Neural crest cell (in vitro differentiated cells): ENCODE data around the gene CACNA2D1. TPM values are rescaled to one million over a fixed set of nuclear protein-coding genes. Genes with fewer than 3 reads are reported as not detected.

Experiments used
- DNase-seq: peaks from one replicate; pipeline ENCODE4 v3.0.0; 2021; ENCODE audit warnings: low read depth, mixed read lengths, low spot score
- H3K27ac Mint-ChIP-seq: one replicate; pipeline ENCODE4 v1.8.0; 2021; ENCODE audit warnings: mild to moderate bottlenecking, mixed read lengths; ENCODE audit not compliant: unreplicated experiment
- H3K27me3 Mint-ChIP-seq: 2 replicates; pipeline ENCODE4 v1.8.0; 2021; ENCODE audit warnings: low read depth, mild to moderate bottlenecking, mixed read lengths
- H3K36me3 Mint-ChIP-seq: 2 replicates; pipeline ENCODE4 v1.8.0; 2021; ENCODE audit warnings: low read depth, mild to moderate bottlenecking, mixed read lengths
- H3K4me1 Mint-ChIP-seq: 2 replicates; pipeline ENCODE4 v1.8.0; 2021; ENCODE audit warnings: mixed read lengths
- H3K4me3 Mint-ChIP-seq: one replicate; pipeline ENCODE4 v1.8.0; 2021; ENCODE audit warnings: mild to moderate bottlenecking, mixed read lengths
- H3K9me3 Mint-ChIP-seq: 2 replicates; pipeline ENCODE4 v1.8.0; 2021; ENCODE audit warnings: mixed read lengths
- total RNA-seq: library from RNA; stranded (reverse); gene quantifications from 2 replicates; pipeline ENCODE4 v1.2.1, GENCODE V29; 2021
- TF ChIP-seq, protein P1 (sequence below): fragments of 200-600 bp; sonication (generic); conservative IDR thresholded peaks from 2 replicates; pipeline ENCODE4 v1.5.0; 2021; ENCODE audit warnings: antibody characterized with exemption, mild to moderate bottlenecking

Gene CACNA2D1
- total RNA-seq, 1 donor from 2014 or later, result 4.5 TPM

DNA sequence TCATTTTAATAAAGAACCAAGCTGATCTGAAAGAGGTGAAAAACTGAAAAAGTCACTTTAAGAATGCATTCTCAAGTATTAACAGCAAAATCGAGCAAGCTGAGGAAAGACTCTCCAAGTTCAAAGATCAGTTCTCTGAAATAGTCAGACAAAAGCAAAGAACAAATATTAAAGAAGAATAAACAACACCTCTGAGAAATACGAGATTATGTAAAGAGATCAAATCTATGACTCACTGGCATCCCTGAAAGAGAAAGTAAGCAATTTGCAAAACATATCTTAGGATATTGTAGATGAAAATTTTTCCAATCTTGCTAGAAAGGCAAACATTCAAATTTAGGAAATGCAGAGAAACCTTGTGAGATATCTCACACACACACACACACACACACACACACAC is 535.4 kb downstream of the CACNA2D1 start:
- TF ChIP-seq, protein P1, sequence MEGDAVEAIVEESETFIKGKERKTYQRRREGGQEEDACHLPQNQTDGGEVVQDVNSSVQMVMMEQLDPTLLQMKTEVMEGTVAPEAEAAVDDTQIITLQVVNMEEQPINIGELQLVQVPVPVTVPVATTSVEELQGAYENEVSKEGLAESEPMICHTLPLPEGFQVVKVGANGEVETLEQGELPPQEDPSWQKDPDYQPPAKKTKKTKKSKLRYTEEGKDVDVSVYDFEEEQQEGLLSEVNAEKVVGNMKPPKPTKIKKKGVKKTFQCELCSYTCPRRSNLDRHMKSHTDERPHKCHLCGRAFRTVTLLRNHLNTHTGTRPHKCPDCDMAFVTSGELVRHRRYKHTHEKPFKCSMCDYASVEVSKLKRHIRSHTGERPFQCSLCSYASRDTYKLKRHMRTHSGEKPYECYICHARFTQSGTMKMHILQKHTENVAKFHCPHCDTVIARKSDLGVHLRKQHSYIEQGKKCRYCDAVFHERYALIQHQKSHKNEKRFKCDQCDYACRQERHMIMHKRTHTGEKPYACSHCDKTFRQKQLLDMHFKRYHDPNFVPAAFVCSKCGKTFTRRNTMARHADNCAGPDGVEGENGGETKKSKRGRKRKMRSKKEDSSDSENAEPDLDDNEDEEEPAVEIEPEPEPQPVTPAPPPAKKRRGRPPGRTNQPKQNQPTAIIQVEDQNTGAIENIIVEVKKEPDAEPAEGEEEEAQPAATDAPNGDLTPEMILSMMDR, result no peak
- Mint-ChIP-seq H3K9me3 (peaks cover 5% of the 10 kb centered on the region), H3K4me1 (no peaks in the 10 kb centered on the region), H3K36me3 (peaks cover 3% of the 10 kb centered on the region), H3K27ac (no peak overlapping the region), H3K4me3 (no peak overlapping the region), H3K27me3 (no peaks in the 10 kb centered on the region)
- DNase-seq, result no peak

DNA sequence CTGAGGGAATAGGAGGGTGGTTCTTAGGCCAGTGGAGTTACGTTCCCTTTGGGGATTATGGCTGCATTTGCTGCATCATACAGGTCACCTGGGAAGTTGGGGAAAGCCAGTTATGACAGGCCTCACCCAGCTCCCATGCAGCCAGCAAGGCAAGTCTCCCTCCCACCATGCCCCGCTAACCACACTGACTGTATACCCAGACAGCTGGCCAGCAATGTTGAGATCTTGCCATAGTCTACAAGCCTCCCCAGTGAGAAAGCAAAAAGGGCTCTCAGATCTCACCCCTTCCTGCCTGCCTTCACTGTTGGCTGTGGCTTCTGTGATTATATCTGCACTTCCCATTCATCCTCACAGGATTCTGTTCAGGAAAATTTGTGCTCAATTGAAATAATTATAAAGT is 540.5 kb downstream of the CACNA2D1 start:
- H3K4me1 Mint-ChIP-seq, result no peaks in the 10 kb centered on the region
- H3K27me3 Mint-ChIP-seq, result no peaks in the 10 kb centered on the region
- H3K36me3 Mint-ChIP-seq, result peaks cover 4% of the 10 kb centered on the region
- H3K4me3 Mint-ChIP-seq, result no peak overlapping the region
- DNase-seq, result no peak
- TF ChIP-seq, protein P1, result no peak
- H3K27ac Mint-ChIP-seq, result no peak overlapping the region
- H3K9me3 Mint-ChIP-seq, result peaks cover 10% of the 10 kb centered on the region

DNA sequence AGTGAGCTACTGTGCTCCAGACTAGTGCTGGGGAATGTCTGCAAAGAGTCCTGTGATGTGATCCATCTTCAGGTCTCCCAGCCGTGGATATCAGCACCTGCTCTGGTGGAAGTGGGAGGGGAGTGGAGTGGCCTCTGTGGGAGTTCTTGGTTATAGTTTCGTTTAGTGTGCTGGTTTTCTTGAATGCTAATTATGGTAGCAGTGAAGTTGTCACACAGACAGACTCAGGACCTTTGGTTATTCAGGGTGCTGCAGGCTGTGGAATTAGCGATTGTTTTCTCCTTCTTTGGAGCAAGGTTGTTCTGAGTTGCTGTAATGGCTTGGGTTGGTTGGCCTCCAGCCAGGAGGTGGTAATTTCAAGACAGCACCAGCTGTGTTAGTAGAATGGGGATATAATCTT is 541.0 kb downstream of the CACNA2D1 start:
- TF ChIP-seq, protein P1, result no peak
- H3K4me1 Mint-ChIP-seq, result no peaks in the 10 kb centered on the region
- no peak overlapping the region for H3K4me3 Mint-ChIP-seq
- H3K36me3 Mint-ChIP-seq, result peaks cover 4% of the 10 kb centered on the region
- H3K27me3 Mint-ChIP-seq, result no peaks in the 10 kb centered on the region
- DNase-seq, result no peak
- H3K27ac Mint-ChIP-seq, result no peak overlapping the region
- H3K9me3 Mint-ChIP-seq, result peaks cover 12% of the 10 kb centered on the region
